HG02759 (cell line): Measurements from ENCODE around the gene MRO.
A peak's percentile ranks its signal among the peaks of the same experiment; 100 is the strongest.
"Not testable (repeated sequence)": the region's sequence is repeated elsewhere in the genome, so short reads cannot be mapped to it uniquely, and the experiment has no call there.

ENCODE experiments used
- ATAC-seq: cut with Tn5 transposase; IDR thresholded peaks from one replicate; pipeline ENCODE4 v1.9.1; 2021; ENCODE audit warnings: mild to moderate bottlenecking, moderate library complexity; ENCODE audit not compliant: unreplicated experiment

MRO gene

GRCh38 chr18:50819728-50820378, at the start of gene MRO:
TSS of gene MRO (minus strand) at chr18:50820016. CDS start at chr18:50809400, 10,616 bp downstream.
- peak; percentile 96 for ATAC-seq

GRCh38 chr18:50869150-50869549, 49.3 kb upstream of the MRO start:
- no peak for ATAC-seq

- ATAC-seq = no peak
Measured at GRCh38 chr18:50866765-50867164, 46.9 kb upstream of the MRO start.

- no peak for ATAC-seq
Measured at GRCh38 chr18:50863840-50864375, 44.1 kb upstream of the MRO start.

- ATAC-seq = no peak
Measured at GRCh38 chr18:50862401-50862800, 42.6 kb upstream of the MRO start.

- no peak for ATAC-seq
Measured at GRCh38 chr18:50861617-50862016, 41.8 kb upstream of the MRO start.

GRCh38 chr18:50859793-50860555, 40.2 kb upstream of the MRO start:
- ATAC-seq = no peak

- no peak for ATAC-seq
Measured at GRCh38 chr18:50857694-50858093, 37.9 kb upstream of the MRO start.

- ATAC-seq = not testable (repeated sequence)
Measured at GRCh38 chr18:50857166-50857565, 37.4 kb upstream of the MRO start.

GRCh38 chr18:50855976-50856757, 36.4 kb upstream of the MRO start:
- no peak for ATAC-seq

- ATAC-seq = no peak
Measured at GRCh38 chr18:50853863-50854271, 34.1 kb upstream of the MRO start.

GRCh38 chr18:50850307-50851065, 30.7 kb upstream of the MRO start:
- no peak for ATAC-seq

GRCh38 chr18:50849419-50849821, 29.6 kb upstream of the MRO start:
- no peak for ATAC-seq

GRCh38 chr18:50848991-50849390, 29.2 kb upstream of the MRO start:
- no peak for ATAC-seq

- ATAC-seq = no peak
Measured at GRCh38 chr18:50848061-50848551, 28.3 kb upstream of the MRO start.

GRCh38 chr18:50847192-50847591, 27.4 kb upstream of the MRO start:
- no peak for ATAC-seq

- ATAC-seq = no peak
Measured at GRCh38 chr18:50844960-50845359, 25.1 kb upstream of the MRO start.

- ATAC-seq = no peak
Measured at GRCh38 chr18:50844554-50844953, 24.7 kb upstream of the MRO start.

- ATAC-seq = no peak
Measured at GRCh38 chr18:50842846-50843245, 23.0 kb upstream of the MRO start.

- no peak for ATAC-seq
Measured at GRCh38 chr18:50839996-50840395, 20.2 kb upstream of the MRO start.

- ATAC-seq = no peak
Measured at GRCh38 chr18:50839341-50839740, 19.5 kb upstream of the MRO start.
